Measurements from ENCODE around the gene SAMD4A. TPM values are rescaled to one million over a fixed set of nuclear protein-coding genes. Genes with fewer than 3 reads are reported as not detected.

The SAMD4A gene
- total and polyA plus RNA-seq, 8 donors = 2.5 to 67.4 (median 15.9) TPM

DNA sequence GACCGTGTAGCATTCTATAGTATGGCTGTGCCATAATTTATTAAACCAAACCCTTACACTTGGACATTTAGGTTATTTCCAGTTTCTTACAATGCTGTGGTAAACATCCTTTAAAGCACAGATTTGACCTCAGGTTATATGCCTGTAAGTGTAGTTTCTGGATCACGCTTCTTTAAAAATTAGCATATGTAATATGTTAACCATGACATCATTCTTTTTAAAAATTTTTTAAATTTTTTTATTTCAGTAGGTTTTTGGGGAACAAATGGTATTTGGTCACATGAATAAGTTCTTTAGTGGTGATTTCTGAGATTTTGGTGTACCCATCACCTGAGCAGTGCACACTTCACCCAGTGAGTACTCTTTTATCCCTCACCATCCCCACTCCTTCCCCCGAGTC lies 18.3 kb downstream of the SAMD4A start:
- WGBS, 5 donors = 91 to 98% (median 94%) methylated on average over 3 of the region's 3 CpGs
- Histone ChIP-seq H3K27ac (no peak overlapping the region), H3K9me3 (no peaks in the 10 kb centered on the region), H3K27me3 (no peaks in the 10 kb centered on the region), H3K4me3 (no peak overlapping the region), H3K4me1 (no peaks in the 10 kb centered on the region), H3K36me3 (no peaks in the 10 kb centered on the region)
- no peak for DNase-seq
- TF ChIP-seq EP300 (IDR thresholded peaks at IDR 0.05) (no peak), POLR2AphosphoS5 (IDR thresholded peaks at IDR 0.05) (no peak), POLR2A (IDR thresholded peaks at IDR 0.05) (no peak)
- TF ChIP-seq, protein P1, sequence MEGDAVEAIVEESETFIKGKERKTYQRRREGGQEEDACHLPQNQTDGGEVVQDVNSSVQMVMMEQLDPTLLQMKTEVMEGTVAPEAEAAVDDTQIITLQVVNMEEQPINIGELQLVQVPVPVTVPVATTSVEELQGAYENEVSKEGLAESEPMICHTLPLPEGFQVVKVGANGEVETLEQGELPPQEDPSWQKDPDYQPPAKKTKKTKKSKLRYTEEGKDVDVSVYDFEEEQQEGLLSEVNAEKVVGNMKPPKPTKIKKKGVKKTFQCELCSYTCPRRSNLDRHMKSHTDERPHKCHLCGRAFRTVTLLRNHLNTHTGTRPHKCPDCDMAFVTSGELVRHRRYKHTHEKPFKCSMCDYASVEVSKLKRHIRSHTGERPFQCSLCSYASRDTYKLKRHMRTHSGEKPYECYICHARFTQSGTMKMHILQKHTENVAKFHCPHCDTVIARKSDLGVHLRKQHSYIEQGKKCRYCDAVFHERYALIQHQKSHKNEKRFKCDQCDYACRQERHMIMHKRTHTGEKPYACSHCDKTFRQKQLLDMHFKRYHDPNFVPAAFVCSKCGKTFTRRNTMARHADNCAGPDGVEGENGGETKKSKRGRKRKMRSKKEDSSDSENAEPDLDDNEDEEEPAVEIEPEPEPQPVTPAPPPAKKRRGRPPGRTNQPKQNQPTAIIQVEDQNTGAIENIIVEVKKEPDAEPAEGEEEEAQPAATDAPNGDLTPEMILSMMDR (IDR thresholded peaks at IDR 0.05) = no peak
- intact Hi-C loops (cut with DNase I; ENCODE audit: low total_unique reads) = loop anchor here (10.0 kb wide), 1 partner anchor 50 kb away; no protein-coding TSS in a partner anchor

DNA sequence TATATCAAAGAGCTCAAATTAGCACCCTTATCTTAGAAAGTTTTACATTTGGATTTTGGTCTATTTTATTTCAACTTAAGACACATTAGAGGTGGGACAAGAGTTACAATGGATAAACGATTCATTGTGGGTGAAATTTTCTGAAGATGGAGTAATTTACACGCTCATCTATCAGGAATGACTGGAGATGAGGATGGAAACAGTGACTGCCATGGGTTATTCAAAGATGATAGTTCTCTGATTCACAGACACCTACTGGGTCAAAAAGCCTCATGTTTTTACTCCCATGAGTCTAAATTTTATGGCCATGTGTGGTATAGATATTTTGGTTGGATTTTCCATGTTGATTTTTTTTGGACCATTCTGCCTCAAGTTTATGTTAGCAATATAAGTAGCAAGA lies 22.1 kb downstream of the SAMD4A start:
- Histone ChIP-seq H3K27ac (no peak overlapping the region), H3K36me3 (no peaks in the 10 kb centered on the region), H3K9me3 (no peaks in the 10 kb centered on the region), H3K27me3 (no peaks in the 10 kb centered on the region), H3K4me1 (no peaks in the 10 kb centered on the region), H3K4me3 (no peak overlapping the region)
- no peak for DNase-seq
- WGBS, 5 donors = 78 to 89% (median 86%) methylated on average over 2 of the region's 2 CpGs
- TF ChIP-seq POLR2AphosphoS5 (IDR thresholded peaks at IDR 0.05) = no peak
- TF ChIP-seq EP300 (IDR thresholded peaks at IDR 0.05) = no peak
- TF ChIP-seq, protein P1 (IDR thresholded peaks at IDR 0.05) = no peak
- no peak for TF ChIP-seq POLR2A (IDR thresholded peaks at IDR 0.05)
- intact Hi-C loops (cut with DNase I; ENCODE audit: low total_unique reads) = loop anchor here (10.0 kb wide), 1 partner anchor 46 kb away; no protein-coding TSS in a partner anchor

DNA sequence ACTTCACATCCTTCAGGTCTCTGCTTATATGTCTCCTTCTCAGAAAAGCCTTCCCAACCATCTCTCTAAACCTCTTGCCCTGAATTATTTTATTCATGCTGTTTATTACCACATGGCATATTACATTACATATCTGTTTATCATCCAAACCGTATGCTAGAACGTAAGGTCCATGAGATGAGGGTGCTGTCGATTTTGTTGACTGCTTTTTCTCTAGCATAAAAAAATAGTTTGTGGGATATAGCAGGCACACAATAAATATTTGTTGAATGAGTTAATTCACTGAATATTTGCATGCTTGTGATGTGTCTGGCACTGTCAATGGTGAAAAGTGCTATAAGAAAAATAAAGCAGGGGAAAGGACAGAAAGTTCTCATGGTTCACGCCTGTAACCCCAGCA lies 22.9 kb downstream of the SAMD4A start:
- intact Hi-C loops (cut with DNase I; ENCODE audit: low total_unique reads) = loop anchor here (10.0 kb wide), 1 partner anchor 45 kb away; no protein-coding TSS in a partner anchor
- Histone ChIP-seq H3K4me1 (no peaks in the 10 kb centered on the region), H3K9me3 (no peaks in the 10 kb centered on the region), H3K27me3 (no peaks in the 10 kb centered on the region), H3K4me3 (no peak overlapping the region), H3K36me3 (no peaks in the 10 kb centered on the region), H3K27ac (no peak overlapping the region)
- no peak for DNase-seq
- WGBS, 5 donors = 79 to 89% (median 84%) methylated on average over 4 of the region's 4 CpGs
- TF ChIP-seq POLR2A (IDR thresholded peaks at IDR 0.05) = no peak

DNA sequence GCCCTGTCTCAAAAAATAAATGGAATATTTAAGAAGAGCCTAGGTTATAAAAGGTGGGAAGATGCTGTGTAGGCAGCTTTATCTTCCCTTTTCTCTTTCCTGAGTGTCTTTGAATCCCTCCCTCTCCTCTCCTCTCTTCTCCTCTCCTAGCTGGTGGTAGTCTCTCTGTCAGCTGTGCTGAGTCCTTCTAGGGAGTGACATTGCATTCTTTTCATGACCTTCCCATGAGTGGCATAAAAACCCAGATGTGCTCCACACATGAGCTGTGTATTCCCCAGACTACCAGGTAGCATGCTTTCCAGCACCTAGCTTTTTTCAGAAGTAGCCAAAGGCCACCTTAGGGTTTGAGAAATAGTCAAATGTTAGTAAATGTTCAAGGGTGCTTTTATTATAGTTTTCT lies 23.6 kb downstream of the SAMD4A start:
- no peak for DNase-seq
- Histone ChIP-seq H3K27ac (no peak overlapping the region), H3K4me1 (no peaks in the 10 kb centered on the region), H3K36me3 (no peaks in the 10 kb centered on the region), H3K9me3 (no peaks in the 10 kb centered on the region), H3K4me3 (no peak overlapping the region), H3K27me3 (no peaks in the 10 kb centered on the region)
- TF ChIP-seq POLR2A (IDR thresholded peaks at IDR 0.05) (no peak), EP300 (IDR thresholded peaks at IDR 0.05) (no peak), POLR2AphosphoS5 (IDR thresholded peaks at IDR 0.05) (no peak)
- TF ChIP-seq, protein P1 (IDR thresholded peaks at IDR 0.05) = no peak
- intact Hi-C loops (cut with DNase I; ENCODE audit: low total_unique reads) = no loop called here

DNA sequence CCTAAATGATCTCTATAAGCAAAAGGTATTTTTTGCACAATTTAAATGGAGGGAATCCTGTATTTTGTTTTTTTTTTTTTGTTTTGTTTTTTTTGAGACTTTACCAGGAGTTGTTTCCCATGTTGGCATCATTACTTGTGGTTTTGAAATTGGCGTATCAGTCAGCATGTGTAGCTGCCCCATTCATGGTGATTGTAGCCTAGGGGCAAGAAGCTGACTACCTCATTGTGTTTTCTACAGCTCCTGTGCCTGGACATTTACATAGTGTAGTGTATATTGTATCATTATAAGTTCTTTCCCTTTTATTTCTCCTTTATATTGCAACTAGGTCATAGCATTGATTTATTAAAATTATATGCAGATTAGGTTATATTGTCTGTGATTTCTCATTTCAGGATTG lies 24.5 kb downstream of the SAMD4A start:
- H3K27ac ChIP-seq = no peak overlapping the region
- no peaks in the 10 kb centered on the region for H3K9me3 ChIP-seq
- TF ChIP-seq POLR2AphosphoS5 (IDR thresholded peaks at IDR 0.05) (no peak), EP300 (IDR thresholded peaks at IDR 0.05) (no peak), POLR2A (IDR thresholded peaks at IDR 0.05) (no peak)
- TF ChIP-seq, protein P1 (IDR thresholded peaks at IDR 0.05) = no peak
- no peak overlapping the region for H3K4me3 ChIP-seq
- H3K27me3 ChIP-seq = no peaks in the 10 kb centered on the region
- no peaks in the 10 kb centered on the region for H3K4me1 ChIP-seq
- no peak for DNase-seq
- intact Hi-C loops (cut with DNase I; ENCODE audit: low total_unique reads) = no loop called here
- no peaks in the 10 kb centered on the region for H3K36me3 ChIP-seq
- 78 to 100% (median 95%) methylated on average over 1 of the region's 1 CpG for WGBS, 5 donors

All from stomach (tissue), 9 donors.